DND-41 (cell line): ENCODE measurements around the gene MATN3.

ENCODE experiments used
- ATAC-seq: fragments of 200-7000 bp; cut with Tn5 transposase; 3 replicates; pipeline ENCODE4 v1.9.1; 2021; ENCODE audit warnings: low read depth; ENCODE audit not compliant: insufficient read depth
- DNase-seq: peaks from one replicate; pipeline ENCODE4 v3.0.0-alpha.2; 2020
- H2AFZ ChIP-seq: 2 replicates; pipeline ENCODE4 v1.6.0; 2012; ENCODE audit warnings: low read depth, low read length
- H3K27ac ChIP-seq: 2 replicates; pipeline ENCODE4 v1.5.1; 2012; ENCODE audit warnings: low read length, inconsistent platforms
- H3K27me3 ChIP-seq: fragments of 200-600 bp; sonication (generic); 2 replicates; pipeline ENCODE4 v1.6.0; 2012; ENCODE audit warnings: low read length, mild to moderate bottlenecking, inconsistent platforms; ENCODE audit not compliant: insufficient read depth, poor library complexity
- H3K36me3 ChIP-seq: 2 replicates; pipeline ENCODE4 v1.5.1; 2012; ENCODE audit warnings: low read length, inconsistent platforms; ENCODE audit not compliant: insufficient read depth
- H3K4me1 ChIP-seq: 2 replicates; pipeline ENCODE4 v1.5.1; 2012; ENCODE audit warnings: mild to moderate bottlenecking, low read length; ENCODE audit not compliant: insufficient read depth
- H3K4me2 ChIP-seq: 2 replicates; pipeline ENCODE4 v1.6.0; 2012; ENCODE audit warnings: mild to moderate bottlenecking, moderate library complexity, low read length, inconsistent platforms; ENCODE audit not compliant: insufficient read depth
- H3K4me3 ChIP-seq, 2 experiments: fragments of 200-600 bp in 1 of 2; shearing (Covaris generic) in 1 of 2; 2 replicates each; pipeline ENCODE4 v1.5.1; 2012 to 2016; ENCODE audit warnings: inconsistent platforms in 2 of 2, low read length in 2 of 2, mild to moderate bottlenecking in 2 of 2, low read depth in 1 of 2, moderate library complexity in 1 of 2
- H3K79me2 ChIP-seq: 2 replicates; pipeline ENCODE4 v1.6.0; 2012; ENCODE audit warnings: low read length, inconsistent platforms; ENCODE audit not compliant: insufficient read depth
- H3K9ac ChIP-seq: 2 replicates; pipeline ENCODE4 v1.6.0; 2012; ENCODE audit warnings: low read depth, mild to moderate bottlenecking, inconsistent platforms, low read length, moderate library complexity
- H3K9me3 ChIP-seq: 2 replicates; pipeline ENCODE4 v1.5.1; 2012; ENCODE audit warnings: low read length, moderate library complexity, mild to moderate bottlenecking, inconsistent platforms; ENCODE audit not compliant: insufficient read depth, severe bottlenecking
- H4K20me1 ChIP-seq: 2 replicates; pipeline ENCODE4 v1.6.0; 2012; ENCODE audit warnings: low read length; ENCODE audit not compliant: insufficient read depth
- EZH2 ChIP-seq: IDR thresholded peaks from 3 replicates; pipeline ENCODE4 v1.6.1; 2012; ENCODE audit warnings: borderline replicate concordance, low read depth, mild to moderate bottlenecking, moderate library complexity, low read length, inconsistent platforms; ENCODE audit not compliant: severe bottlenecking
- TF ChIP-seq, protein P1 (sequence below): IDR thresholded peaks from 2 replicates; pipeline ENCODE4 v1.5.1; 2012; ENCODE audit warnings: borderline replicate concordance, low read length, moderate library complexity, mild to moderate bottlenecking; ENCODE audit not compliant: poor library complexity, severe bottlenecking; ENCODE audit errors: extremely low read depth

MATN3 gene

DNA sequence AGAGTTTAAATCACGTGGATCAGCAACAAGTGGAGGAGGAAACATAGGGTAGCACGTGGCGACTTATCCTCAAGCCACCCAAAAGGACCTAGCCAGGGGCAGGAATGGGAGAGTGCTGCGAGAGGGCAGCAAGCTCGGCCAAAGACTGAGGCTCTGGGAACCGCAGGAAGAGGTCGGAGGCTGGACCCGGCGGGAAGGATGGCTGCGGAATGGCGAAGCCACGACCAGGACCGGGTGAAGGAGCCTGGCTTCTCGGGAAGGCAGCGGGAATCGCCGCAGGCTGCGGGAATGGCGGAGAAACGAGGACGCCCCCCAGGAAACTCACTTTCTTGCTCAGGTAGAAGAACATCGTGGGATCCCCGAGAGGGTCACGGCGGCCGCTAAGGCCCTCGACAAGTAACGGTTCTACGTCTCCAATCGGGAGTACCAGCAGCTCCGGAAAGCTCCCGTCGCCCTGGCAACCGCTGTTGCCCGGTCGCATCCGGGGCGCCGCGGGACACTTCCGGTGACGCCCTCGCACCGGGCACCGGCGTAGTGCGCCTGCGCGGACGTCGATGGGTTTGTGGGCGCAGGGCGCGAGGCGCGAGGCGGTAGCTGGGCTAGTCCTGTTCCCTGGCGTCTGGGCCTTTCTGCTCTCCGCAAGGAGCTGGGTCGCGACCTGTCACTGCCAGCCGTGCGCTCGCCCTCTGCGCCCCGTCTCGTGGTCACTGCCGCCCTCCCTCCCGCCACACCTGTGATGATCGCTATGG lies 22.6 kb downstream of the MATN3 start, which contains the start of gene WDR35:
Gene WDR35, minus strand, starts transcription at position 439 of the 749 bp plus-strand sequence. Its CDS starts 90 bp downstream, at position 349.
- Histone ChIP-seq H3K4me3 (no peak within 1 kb of the TSS), H3K9me3 (no peaks in the 10 kb centered on the region), H4K20me1 (no peaks in the 10 kb centered on the region), H3K27ac (no peak within 1 kb of the TSS), H3K9ac (no peak within 1 kb of the TSS), H3K4me2 (no peak within 1 kb of the TSS), H3K4me1 (no peaks in the 10 kb centered on the region), H3K36me3 (no peaks in the 10 kb centered on the region), H3K27me3 (peaks cover 6% of the 10 kb centered on the region), H2AFZ (no peak within 1 kb of the TSS), H3K79me2 (no peaks in the 10 kb centered on the region)
- TF ChIP-seq EZH2, result no peak
- TF ChIP-seq, protein P1, sequence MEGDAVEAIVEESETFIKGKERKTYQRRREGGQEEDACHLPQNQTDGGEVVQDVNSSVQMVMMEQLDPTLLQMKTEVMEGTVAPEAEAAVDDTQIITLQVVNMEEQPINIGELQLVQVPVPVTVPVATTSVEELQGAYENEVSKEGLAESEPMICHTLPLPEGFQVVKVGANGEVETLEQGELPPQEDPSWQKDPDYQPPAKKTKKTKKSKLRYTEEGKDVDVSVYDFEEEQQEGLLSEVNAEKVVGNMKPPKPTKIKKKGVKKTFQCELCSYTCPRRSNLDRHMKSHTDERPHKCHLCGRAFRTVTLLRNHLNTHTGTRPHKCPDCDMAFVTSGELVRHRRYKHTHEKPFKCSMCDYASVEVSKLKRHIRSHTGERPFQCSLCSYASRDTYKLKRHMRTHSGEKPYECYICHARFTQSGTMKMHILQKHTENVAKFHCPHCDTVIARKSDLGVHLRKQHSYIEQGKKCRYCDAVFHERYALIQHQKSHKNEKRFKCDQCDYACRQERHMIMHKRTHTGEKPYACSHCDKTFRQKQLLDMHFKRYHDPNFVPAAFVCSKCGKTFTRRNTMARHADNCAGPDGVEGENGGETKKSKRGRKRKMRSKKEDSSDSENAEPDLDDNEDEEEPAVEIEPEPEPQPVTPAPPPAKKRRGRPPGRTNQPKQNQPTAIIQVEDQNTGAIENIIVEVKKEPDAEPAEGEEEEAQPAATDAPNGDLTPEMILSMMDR, result no peak
- ATAC-seq (no peak), DNase-seq (no peak)

DNA sequence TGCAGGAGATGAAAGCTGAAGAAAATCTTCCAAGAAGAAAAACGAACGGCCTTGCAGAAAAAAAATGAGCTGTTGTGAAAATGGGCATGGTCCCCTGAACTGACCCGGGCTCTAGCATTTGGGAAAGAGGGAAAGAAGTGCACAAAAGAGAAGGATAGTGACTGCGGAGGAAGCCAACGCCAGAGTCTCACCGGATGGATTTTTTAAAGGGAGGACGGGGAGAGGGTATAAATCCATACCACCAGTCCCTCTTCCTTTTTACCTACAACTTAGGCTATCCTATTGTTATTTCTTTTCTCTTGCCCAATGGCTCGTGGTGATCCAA lies 23.2 kb downstream of the MATN3 start:
- Histone ChIP-seq H2AFZ (no peak overlapping the region), H3K36me3 (no peaks in the 10 kb centered on the region), H3K27me3 (peaks cover 6% of the 10 kb centered on the region), H3K4me3 (no peak overlapping the region), H3K4me1 (no peaks in the 10 kb centered on the region), H3K27ac (no peak overlapping the region), H3K9ac (no peak overlapping the region), H3K79me2 (no peaks in the 10 kb centered on the region), H3K4me2 (no peak overlapping the region), H4K20me1 (no peaks in the 10 kb centered on the region), H3K9me3 (no peaks in the 10 kb centered on the region)
- ATAC-seq, result no peak
- TF ChIP-seq, protein P1, result no peak
- DNase-seq, result no peak

DNA sequence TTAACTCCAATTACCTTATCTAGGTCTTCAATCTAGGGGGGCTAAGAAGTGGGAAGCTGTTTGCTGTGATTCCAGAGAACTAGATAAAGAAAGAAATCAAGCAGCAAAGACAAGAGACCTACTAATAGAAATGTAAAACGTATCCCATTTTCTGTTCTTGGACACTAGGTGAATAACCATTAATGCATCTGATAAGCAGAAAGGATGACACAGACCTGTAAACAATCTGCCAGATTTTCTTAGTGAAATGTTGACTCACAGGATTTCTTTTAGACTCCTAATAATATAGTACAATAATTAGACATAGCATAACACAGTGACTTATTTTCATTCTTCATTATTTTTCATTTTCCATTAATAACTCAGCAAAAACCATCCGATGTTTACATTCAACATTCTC lies 23.9 kb downstream of the MATN3 start:
- no peaks in the 10 kb centered on the region for H3K36me3 ChIP-seq
- H3K27ac ChIP-seq, result no peak overlapping the region
- H3K4me3 ChIP-seq, result no peak overlapping the region
- H3K27me3 ChIP-seq, result no peaks in the 10 kb centered on the region
- no peak overlapping the region for H2AFZ ChIP-seq
- TF ChIP-seq EZH2, result no peak
- TF ChIP-seq, protein P1, result no peak
- H3K9ac ChIP-seq, result no peak overlapping the region
- no peaks in the 10 kb centered on the region for H3K4me1 ChIP-seq
- DNase-seq (no peak), ATAC-seq (no peak)
- H3K4me2 ChIP-seq, result no peak overlapping the region
- H3K9me3 ChIP-seq, result no peaks in the 10 kb centered on the region
- no peaks in the 10 kb centered on the region for H3K79me2 ChIP-seq
- no peaks in the 10 kb centered on the region for H4K20me1 ChIP-seq
